GM21423 (cell line): ENCODE data around the gene PEAR1.

Experiments
- ATAC-seq: cut with Tn5 transposase; IDR thresholded peaks from one replicate; pipeline ENCODE4 v1.9.1; 2021; ENCODE audit warnings: mild to moderate bottlenecking, moderate library complexity; ENCODE audit not compliant: unreplicated experiment

PEAR1 gene

GRCh38 chr1:156860113-156860627, 33.3 kb upstream of the PEAR1 start:
- no peak for ATAC-seq

GRCh38 chr1:156860628-156861423, 32.7 kb upstream of the PEAR1 start, which contains the start of gene NTRK1:
Gene NTRK1, plus strand, starts transcription at chr1:156860865. Its CDS starts 70 bp downstream, at chr1:156860935.
- no peak for ATAC-seq

- ATAC-seq: no peak
Observed at GRCh38 chr1:156862584-156862983, 30.9 kb upstream of the PEAR1 start.

GRCh38 chr1:156862997-156863599, 30.4 kb upstream of the PEAR1 start:
- no peak for ATAC-seq

- no peak for ATAC-seq
Observed at GRCh38 chr1:156863631-156864030, 29.9 kb upstream of the PEAR1 start.

GRCh38 chr1:156864796-156865195, 28.7 kb upstream of the PEAR1 start:
- ATAC-seq: no peak

GRCh38 chr1:156865258-156865657, 28.3 kb upstream of the PEAR1 start:
- no peak for ATAC-seq

- no peak for ATAC-seq
Observed at GRCh38 chr1:156865865-156866248, 27.7 kb upstream of the PEAR1 start.

- ATAC-seq: no peak
Observed at GRCh38 chr1:156866249-156866909, 27.1 kb upstream of the PEAR1 start.

- no peak for ATAC-seq
Observed at GRCh38 chr1:156868341-156868740, 25.2 kb upstream of the PEAR1 start.

- no peak for ATAC-seq
Observed at GRCh38 chr1:156869455-156869854, 24.1 kb upstream of the PEAR1 start.

- no peak for ATAC-seq
Observed at GRCh38 chr1:156873659-156874058, 19.9 kb upstream of the PEAR1 start.

GRCh38 chr1:156874142-156874541, 19.4 kb upstream of the PEAR1 start:
- no peak for ATAC-seq

- ATAC-seq: no peak
Observed at GRCh38 chr1:156874572-156875340, 18.8 kb upstream of the PEAR1 start.

GRCh38 chr1:156875341-156875615, 18.2 kb upstream of the PEAR1 start:
- ATAC-seq: no peak

GRCh38 chr1:156876281-156876680, 17.2 kb upstream of the PEAR1 start:
- ATAC-seq: no peak

- ATAC-seq: no peak
Observed at GRCh38 chr1:156877433-156878170, 15.9 kb upstream of the PEAR1 start.

GRCh38 chr1:156879876-156880275, 13.6 kb upstream of the PEAR1 start:
- no peak for ATAC-seq

- ATAC-seq: no peak
Observed at GRCh38 chr1:156880473-156880872, 13.0 kb upstream of the PEAR1 start.

- ATAC-seq: no peak
Observed at GRCh38 chr1:156881101-156881500, 12.4 kb upstream of the PEAR1 start.

- ATAC-seq: no peak
Observed at GRCh38 chr1:156881663-156882062, 11.9 kb upstream of the PEAR1 start.
